Hematopoietic multipotent progenitor cell treated with erythropoietin and hydrocortisone succinate and interleukin-3 and kit ligand, for 17 days (in vitro differentiated cells): Measurements from ENCODE around the gene DNAJA3.

ENCODE experiments used
- DNase-seq: peaks from one replicate; pipeline ENCODE4 v3.0.0-alpha.2; 2015; ENCODE audit warnings: low spot score

Gene DNAJA3

DNA sequence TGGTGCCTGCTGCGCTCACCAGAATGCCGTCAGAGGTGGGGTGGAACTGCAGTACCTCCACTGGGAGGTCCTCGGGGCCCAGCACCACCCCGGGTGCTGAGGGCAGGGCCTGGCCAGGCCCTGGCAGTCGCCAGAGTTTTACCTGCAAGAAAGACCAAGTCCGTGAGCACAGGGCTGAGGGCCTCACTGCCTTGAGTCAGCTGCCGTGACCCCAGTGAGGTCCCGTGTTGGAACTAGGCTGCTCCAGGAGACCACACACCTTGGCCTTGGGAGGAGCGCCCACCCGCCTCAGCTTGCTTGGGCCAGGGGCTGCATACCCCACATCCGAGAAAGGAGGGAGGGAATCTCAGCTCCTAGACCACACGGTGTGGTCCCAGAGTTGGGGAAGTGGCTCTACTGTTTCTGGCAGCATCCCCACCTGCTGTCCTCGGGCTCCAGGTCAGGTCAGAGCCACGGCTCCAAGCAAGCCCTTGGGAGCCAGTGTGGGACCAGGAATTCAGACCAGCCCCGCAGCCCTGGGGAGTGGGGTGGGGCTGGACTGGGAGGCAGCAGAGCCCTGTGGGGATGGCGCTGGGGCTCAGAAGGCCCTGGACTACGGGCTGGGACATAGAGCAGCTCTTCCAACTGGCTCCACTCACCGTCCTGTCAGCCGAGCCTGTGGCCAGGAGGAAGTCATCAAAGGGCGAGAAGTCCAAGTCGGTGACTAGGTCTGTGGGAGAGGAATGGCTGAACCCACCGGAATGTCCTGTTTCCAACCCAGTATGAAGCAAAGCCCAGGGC lies 17.9 kb upstream of the DNAJA3 start:
- DNase-seq: no peak

DNA sequence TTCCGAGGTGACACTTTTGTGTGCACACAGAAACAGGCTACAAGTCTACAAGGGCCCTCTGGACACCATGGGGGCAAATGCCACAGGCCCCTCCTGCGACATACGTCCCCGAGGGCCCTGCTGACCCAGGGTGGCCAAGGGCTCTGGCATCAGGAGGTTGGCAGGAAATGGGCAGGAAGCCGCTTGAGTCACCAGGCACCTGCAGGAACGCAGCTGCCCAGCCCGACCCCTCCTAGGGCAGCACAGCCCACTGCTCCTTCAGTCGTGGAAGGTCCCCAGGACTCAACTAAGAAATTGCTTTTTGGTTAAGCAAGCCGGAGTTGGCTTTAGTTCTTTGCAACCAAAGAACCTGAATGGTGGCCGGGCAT lies 17.4 kb upstream of the DNAJA3 start:
- DNase-seq: no peak

DNA sequence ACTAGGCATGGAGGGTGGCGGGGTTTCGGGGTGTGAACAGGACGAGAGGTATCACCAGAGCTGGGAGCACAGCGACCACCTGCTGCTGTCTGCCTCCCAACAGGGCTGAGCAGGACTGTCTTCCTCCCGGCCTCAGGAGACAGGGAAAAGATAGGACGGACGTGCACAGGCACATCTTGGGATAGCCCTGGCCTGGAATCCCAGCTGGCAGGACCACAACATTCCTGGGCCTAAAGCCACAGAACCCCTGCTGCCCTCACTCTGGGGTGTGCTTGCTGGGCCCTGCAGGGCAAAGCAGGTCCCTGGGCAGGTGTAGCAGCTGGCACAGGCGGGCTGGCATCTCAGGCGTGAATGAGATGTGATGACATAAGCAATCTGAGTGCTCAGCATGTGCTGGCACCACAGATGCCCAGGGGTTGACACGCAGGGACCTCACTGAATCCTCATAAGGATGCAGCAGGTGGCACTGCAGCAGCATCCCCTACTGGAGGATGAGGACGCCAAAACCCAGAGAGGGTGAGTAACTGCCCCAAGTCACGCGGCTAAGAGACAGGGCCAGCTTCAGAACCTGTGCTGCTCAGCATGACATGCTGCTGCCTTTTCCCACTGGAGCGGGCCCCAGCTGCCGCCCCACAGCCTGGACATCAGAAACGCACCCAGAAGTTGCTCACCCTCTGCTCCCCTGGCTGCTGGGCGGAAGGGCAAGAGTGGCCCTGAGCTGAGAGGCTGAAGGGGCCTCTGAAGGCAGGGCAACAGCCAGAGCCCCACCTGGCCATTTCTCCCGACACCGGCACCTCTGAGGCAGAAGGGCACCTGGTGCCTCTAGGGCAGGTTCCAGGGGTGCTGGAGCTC lies 16.4 kb upstream of the DNAJA3 start:
- DNase-seq: no peak

DNA sequence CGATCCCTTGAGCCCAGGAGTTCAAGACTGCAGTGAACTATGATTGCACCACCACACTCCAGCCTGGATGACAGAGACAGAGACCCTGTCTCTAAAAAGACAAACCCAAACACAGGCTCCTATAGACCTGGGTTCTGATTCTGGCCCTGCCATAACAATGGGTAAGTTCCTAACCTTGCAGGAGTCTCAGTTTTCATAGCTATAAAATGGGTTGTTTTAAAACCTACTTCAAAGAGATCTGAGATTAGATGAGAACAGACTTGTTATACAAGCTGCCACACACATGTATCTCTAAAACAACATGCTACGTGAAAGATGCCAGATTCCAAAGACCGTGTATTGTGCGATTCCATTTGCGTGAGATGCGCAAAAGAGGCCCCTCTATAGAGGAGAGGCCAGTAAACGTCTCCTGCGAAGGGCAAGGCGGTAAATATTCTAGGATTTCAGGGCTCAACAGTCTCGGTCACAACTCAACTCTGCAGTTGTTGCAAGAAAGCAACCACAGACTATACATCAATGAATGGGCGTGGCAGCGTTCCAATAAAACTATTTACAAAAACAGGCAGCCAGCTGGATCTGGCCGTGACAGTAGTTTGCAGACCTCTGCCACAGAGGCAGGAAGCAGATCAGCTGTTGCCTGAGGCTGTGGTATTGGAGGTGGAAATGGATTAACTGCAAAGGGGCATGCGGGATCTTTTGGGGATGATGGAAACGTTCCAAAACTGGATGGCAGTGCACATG lies 15.2 kb upstream of the DNAJA3 start:
- no peak for DNase-seq

DNA sequence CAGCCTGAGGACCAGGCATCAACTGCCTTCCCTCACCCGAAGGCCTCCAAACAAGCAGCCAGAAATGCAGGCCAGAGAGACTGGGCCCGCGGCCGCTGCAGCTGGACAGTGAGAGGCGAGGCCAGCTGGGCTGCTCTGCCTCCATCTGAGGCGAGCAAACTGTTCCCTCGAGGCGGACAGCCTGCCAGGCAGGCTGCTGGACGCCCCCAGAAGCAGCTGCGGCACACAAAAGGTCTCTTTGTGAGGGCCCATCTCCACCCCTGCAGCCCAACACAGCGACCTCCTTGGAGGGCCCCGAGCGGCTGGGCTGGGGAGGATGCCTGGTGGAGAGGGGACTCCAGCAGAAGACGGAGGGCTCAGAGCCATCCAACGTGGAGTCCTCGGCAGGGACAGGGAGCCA lies 14.0 kb upstream of the DNAJA3 start:
- no peak for DNase-seq

DNA sequence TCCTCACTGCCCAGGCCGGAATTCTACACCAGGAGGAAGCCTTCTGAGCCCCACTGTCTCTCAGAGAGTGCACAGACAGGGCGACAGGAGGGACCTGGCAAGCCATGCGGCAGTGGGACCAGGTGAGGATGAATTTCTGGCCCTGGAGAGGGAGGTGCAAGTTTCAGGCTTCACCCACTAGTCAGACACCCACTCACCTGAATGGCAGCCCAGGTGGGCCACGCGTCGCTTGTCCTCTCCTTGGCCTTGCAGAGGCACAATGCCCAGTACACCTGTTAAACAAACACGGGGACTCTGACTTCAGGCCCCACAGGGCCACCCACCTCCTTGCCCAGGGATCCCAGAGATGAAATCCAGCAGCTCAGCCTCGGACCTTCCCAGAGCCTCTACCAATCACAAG lies 13.5 kb upstream of the DNAJA3 start:
- DNase-seq: no peak

DNA sequence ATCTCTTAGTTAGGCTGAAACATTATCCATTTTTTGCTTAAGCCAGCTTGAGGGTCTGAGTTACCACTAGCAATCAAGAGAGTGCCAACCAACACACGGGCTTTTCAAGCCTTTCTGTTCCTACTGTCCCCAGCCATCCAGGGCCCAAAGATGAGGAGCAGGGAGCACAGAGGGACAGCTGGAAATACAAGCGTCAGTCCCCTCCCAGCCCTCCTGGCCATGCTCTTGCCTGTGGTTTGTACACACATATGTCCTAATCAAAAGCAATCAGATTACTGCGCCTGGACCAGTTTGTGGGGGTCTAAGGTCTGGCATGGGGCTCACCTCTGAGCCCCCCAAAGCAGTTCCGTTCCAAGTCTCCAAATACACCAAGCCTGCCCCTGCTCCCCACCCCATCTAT lies 12.8 kb upstream of the DNAJA3 start:
- no peak for DNase-seq

DNA sequence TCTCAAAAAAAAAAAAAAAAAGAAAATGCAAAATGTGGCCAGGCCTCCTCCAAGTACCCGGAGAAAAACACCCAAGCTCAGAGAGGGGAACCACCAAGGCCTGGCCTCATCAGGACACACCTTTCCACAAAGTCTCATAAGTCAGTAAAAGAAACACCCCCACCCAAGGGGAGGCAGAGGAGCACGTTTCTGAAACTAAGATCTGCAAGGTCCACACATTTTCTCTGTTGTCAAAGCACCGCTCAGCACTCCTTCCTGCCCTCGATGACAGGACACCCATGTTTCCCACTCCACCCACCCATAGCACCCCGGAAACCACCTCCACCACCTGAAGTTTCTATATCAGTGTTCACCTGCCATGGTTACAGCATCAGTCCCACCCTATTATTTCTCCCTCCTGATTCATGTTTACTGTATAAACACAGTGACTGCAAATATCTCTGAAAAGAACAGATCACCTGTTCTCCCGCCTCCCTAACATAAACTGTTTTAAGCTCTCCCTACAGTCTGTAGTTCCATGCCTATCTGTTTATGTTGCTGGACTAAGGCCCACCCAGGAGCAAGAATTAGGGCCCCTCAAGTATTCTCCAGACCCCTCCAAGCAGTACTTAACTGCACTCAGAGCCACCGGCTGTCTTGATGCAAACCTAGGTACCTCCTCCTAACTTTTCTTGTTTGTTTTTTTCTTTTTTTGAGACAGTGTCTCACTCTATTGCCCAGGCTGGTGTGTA lies 11.3 kb upstream of the DNAJA3 start:
- no peak for DNase-seq

DNA sequence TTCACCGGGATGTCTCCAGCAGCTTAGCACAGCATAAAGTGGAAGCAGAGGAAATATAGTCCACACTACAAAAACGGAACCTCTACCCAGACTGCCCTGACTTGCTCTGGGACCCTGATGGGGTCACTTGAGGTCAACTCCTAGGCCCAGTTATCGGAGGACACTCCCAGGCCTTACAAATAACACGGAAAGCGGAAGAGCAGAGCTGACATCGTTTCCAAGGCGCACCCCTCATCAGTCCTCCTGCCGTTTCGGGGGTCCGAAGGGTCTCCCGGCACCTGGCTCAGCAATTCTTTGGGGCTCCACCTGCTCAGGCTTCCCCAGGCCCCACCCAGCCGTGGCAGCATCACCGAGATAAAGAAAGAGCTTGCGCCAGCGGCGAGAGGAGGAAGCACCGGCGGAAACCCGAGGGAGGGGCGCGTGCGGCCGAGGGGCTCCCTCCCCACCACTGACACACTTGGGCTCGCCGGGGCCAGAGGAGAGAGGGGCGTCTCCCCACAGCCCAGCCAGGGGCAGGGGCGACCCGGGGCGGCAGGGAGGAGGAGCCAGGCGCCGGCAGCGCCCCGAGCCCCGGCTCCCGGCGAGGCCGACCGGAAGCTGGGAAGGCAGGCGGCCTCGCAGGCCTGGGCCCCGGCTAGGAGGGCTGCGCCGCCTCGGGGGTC lies 10.0 kb upstream of the DNAJA3 start:
- DNase-seq: peak; percentile 59

DNA sequence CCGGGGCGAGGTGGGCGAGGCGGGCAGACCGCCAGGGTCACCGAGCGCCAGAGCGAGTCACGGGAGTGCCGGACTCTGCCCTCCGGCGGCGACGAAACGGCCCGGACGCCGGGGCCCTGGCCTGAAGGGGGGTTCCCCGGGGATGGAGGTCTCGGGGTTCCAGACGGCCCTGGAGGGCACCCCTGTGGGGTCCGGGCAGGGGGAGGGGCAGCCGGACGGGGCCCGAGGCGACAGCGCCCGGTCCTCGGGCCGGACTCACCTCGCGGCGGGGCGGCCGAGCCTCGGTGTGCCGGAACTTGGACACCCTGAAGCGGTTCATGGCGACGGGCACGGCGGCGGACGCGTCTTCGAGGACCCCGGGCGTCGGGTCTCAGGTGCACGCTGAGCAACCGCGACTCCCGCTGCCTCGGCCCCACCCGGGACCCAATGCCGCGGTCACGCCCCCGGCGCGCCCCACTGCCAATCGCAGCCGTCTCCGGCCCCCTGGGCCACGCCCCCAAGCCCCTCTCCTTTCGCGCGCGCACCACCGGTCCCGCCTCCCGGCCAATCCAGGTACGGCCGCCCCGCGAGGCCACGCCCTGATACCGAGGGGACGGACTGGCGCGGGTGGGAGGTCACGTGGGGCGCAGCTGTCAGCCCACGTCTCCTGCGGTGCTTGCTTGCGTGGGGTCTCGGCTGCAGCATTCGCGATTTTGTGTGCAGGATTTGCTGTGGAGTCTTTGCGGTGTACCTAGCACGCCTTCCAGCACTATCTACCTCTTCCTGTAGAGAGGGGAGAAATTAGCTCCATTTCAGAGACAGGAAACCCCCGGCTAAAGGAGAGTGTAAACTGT lies 9.3 kb upstream of the DNAJA3 start, which contains the start of gene CORO7:
TSS of gene CORO7 (minus strand) at position 397 of the 833 bp plus-strand sequence. CDS start at position 319, 78 bp downstream.
- DNase-seq: peak; percentile 88

DNA sequence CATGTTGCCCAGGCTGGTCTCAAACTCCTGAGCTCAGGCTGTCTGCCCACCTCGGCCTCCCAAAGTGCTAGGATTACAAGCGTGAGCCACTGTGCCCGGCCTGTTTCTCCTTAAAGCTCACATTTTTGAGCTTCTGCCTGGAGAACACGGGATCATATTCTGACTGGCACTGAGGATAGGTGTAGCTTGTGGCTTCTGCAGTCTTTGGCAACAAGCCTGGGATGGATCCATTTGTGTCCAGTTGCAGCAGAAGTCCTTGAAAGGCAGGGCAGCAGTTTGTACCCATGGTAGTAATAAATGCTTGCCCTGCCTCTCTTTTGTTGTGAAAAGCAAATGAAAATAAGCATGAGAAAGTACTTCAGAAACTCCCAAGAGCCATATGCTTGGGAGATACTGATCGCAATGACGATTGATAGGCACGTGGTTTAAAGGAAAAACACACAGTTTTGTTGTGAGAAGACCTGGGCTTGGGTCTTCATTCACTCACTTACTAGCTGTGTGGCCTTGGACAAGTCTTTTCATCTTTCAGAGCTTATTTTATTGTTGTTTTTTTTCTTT lies 6.2 kb upstream of the DNAJA3 start:
- DNase-seq: no peak

DNA sequence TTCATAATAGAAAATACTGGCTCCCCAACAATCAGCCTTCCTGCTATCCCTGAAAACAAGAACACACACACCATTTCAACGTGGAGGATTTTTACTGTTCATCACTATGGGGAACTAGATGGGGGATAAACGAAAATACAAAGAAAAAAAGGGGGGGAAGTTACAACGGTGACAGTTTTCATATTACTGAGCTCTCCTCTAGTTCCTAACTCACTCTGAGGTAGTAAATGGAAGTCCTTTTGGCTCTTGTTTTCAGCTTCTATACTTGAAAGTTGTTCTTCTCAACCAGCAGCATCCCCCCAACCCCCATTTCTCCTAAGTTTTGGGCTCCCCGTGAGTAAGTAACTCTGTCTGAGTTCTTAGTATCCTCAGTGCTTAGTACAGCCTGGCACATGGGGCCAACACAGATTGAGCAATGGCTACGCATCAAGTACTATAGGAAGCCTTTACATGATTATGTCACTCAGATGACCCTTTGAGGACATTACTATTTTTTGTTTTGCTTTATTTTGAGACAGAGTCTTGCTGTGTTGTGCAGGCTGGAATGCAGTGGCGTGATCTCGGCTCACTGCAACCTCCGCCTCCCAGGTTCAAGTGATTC lies 5.1 kb upstream of the DNAJA3 start:
- DNase-seq: no peak

DNA sequence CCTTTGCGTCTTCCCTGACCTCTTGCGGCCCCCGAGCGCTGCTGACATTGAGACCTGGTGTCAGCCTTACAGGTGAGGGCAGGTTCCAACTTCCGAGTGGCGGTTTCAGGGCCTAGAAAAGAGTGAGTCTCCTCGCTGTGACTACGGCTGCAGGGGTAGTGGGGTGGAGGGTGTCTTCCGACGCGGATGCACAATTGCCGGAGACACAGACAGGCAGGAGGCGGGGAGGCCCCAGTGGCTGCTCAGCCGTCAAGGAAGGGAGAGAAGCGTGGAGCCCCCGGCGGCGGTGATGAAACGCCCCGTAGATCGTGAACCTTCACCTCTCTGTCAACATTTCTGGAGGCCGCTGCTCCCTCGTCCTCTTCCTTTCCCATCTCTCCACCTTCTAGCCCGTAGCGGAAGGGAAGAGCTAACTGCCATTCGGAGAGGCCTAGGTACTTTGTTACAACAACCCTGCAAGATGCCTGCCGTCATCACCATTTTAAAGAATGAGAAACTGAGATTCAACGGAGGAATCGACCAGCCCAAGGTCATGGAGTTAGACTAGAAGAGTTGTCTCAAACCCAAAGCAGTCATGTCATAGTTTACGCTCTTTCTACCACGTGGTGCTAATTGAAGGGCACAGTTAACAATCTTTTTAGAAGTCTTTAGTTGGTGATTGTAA lies 485 bp downstream of the DNAJA3 start:
- no peak for DNase-seq

DNA sequence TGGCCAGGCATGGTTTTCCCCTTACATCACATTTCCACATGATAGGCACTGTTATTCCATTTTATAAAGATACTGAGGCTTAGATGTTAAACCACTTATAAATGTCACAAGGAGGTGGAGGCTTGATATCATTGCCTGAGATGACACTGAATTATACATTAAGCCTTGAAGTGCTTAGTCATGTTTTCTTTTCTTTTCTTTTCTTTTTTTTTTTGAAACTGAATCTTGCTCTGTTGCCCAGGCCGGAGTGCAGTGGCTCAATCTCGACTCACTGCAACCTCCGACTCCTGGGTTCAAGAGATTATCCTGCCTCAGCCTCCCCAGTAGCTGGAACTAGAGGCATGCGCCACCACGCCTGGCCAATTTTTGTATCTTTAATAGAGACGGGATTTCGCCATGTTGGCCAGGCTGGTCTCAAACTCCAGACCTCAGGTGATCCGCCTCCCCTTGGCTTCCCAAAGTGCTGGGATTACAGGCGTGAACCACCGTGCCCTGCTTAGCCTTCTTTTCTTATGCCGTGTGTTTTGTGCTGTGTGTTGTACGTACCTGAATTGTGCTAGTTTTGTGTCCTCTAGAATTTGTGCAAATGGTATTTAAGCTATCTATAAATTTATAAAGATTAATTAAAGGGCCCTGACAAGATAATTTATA lies 1.2 kb downstream of the DNAJA3 start:
- no peak for DNase-seq

DNA sequence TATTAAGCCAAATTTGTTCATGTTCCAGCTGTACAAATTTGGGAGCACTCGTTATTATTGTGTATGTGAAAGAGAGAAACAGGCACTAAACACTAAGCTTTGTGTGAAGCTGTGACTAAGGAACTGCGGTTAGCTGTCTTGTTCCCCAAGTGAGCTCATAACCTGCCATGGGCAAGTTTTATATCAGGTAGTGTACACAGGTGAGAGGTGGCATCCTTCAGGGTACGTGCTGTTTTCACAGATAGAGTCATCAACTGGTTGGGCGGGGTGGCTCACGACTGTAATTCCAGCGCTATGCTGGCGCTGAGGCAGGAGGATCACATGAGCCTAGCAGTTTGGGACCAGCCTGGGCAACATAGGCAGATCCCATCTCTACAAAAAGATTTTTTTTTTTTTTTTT lies 2.8 kb downstream of the DNAJA3 start:
- DNase-seq: no peak

DNA sequence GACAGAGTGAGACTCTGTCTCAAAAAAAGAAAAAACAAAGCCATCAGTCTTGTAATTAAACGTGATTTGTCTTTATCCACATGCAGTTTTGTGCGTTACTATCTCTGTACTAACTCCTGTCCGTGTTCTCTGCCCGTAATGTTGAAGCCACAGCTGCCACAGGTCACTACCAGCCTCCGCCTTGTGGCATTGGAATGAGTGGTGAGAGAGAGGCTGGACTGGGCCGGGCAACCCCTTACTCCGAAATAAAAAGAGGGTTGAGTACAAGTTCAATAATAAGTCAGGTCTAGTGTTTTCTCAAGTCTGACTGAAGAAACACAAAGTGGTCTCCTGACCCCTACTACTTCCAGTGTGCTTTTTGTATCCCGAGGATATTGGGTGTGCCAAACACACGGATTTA lies 5.4 kb downstream of the DNAJA3 start:
- DNase-seq: no peak

DNA sequence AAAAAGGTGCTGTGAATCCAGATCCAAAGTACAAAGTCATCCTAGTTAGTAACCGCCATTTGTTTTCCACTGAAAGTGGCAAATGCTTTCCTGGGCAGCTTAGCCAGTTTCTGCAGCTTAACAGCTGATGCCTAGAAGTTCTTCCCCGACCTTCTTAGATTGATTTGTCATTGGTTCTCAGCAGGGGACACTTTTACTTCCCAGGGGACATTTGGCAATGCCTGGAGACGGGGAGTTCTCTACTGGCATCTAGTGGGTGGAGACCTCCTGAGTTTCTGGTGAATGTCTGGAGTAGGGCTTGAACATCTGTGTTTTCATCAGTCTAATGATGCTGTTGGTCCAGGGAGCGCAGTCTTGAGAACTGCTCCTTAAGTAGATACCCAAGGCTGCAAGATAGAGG lies 7.6 kb downstream of the DNAJA3 start:
- no peak for DNase-seq

DNA sequence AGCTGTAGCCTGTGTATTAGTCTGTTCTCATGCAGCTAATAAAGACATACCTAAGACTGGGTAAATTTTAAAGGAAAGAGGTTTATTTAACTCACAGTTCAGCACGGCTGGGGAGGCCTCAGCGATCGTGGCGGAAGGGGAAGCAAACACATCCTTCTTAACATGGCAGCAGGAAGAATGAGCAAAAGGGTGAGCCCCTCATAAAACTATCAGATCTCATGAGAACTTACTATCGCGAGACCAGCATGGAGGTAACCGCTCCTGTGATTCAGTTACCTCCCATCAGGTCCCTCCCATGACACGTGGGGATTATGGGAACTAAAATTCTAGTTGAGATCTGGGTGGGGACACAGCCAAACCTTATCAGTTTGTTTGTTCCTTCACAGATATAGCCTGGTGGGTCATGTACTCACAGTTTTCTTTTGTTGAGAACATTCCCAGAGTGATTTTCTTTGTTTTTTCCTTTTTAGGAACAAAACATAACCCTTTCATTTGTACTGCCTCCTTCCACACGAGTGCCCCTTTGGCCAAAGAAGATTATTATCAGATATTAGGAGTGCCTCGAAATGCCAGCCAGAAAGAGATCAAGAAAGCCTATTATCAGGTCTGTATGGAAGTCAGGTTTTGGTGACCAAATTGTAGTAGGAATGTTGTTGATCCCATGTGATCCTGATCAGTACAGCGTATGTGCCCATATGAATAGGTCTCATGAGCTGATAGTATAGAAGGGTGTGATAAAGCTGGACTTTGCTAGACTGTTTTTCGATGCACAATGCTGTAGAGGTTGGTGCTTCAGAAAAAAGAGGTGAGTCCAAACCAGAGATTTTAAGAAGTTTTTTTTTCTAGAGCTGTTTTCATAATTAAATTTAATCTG lies 8.5 kb downstream of the DNAJA3 start:
- no peak for DNase-seq
